K562 (cell line): ENCODE data around the gene PSMD10. TPM values are rescaled to one million over a fixed set of nuclear protein-coding genes. Genes with fewer than 3 reads are reported as not detected.

Source experiments
- ARID4B ChIP-seq: sonication (generic); formaldehyde crosslinking; IDR thresholded peaks from 2 replicates; pipeline ENCODE4 v1.8.0; 2022; ENCODE audit warnings: mild to moderate bottlenecking, missing genetic modification reagents
- ATF3 ChIP-seq, 2 experiments: fragments of 450-650 bp in 1 of 2; sonication (generic) in 1 of 2; formaldehyde crosslinking in 1 of 2; IDR thresholded peaks in 1 of 2; conservative IDR thresholded peaks in 1 of 2; 2 replicates each; pipeline versions ENCODE4 v1.6.1 to v1.8.1; 2016 to 2023; ENCODE audit warnings: mild to moderate bottlenecking in 2 of 2, moderate library complexity in 2 of 2, inconsistent platforms in 1 of 2, missing genetic modification reagents in 1 of 2
- CHAMP1 ChIP-seq: fragments of 450-650 bp; IDR thresholded peaks from 2 replicates; pipeline ENCODE4 v1.6.1; 2016; ENCODE audit warnings: mild to moderate bottlenecking
- CHD2 ChIP-seq: IDR thresholded peaks from 2 replicates; pipeline ENCODE4 v1.6.1; 2011; ENCODE audit warnings: low read depth, low read length
- DDX20 ChIP-seq: fragments of 450-650 bp; IDR thresholded peaks from 2 replicates; pipeline ENCODE4 v1.6.1; 2016; ENCODE audit warnings: missing genetic modification characterization, low read depth, mild to moderate bottlenecking, missing compliant biosample characterization, moderate library complexity
- MAZ ChIP-seq, 2 experiments: fragments of 450-650 bp in 1 of 2; sonication (generic) in 1 of 2; formaldehyde crosslinking; IDR thresholded peaks in 1 of 2; conservative IDR thresholded peaks in 1 of 2; 2 replicates each; pipeline versions ENCODE4 v1.4.0 to v1.5.0; 2020; ENCODE audit warnings: mild to moderate bottlenecking in 1 of 2, missing genetic modification reagents in 1 of 2
- NR1H2 ChIP-seq: sonication (generic); formaldehyde crosslinking; IDR thresholded peaks from 2 replicates; pipeline ENCODE4 v1.4.0; 2020; ENCODE audit warnings: mild to moderate bottlenecking, missing genetic modification reagents
- POLR3A ChIP-seq: IDR thresholded peaks from 2 replicates; pipeline ENCODE4 v1.6.1; 2011; ENCODE audit warnings: borderline replicate concordance, mild to moderate bottlenecking, moderate library complexity; ENCODE audit not compliant: insufficient read length, insufficient read depth; ENCODE audit errors: extremely low read depth
- POU5F1 ChIP-seq: fragments of 150-350 bp; IDR thresholded peaks from 2 replicates; pipeline ENCODE4 v1.6.1; 2014; ENCODE audit warnings: borderline replicate concordance, low read length, low read depth, mild to moderate bottlenecking; ENCODE audit not compliant: partially characterized antibody
- SAP30 ChIP-seq: fragments of 200-600 bp; sonication (generic); IDR thresholded peaks from 2 replicates; pipeline ENCODE4 v1.6.1; 2012; ENCODE audit warnings: borderline replicate concordance, low read depth, mild to moderate bottlenecking, moderate library complexity, low read length, control low read depth, inconsistent platforms; ENCODE audit not compliant: insufficient read depth, poor library complexity, severe bottlenecking
- TCF15 ChIP-seq: fragments of 250-450 bp; sonication (Bioruptor Pico); IDR thresholded peaks from 2 replicates; pipeline ENCODE4 v1.8.0; 2022; ENCODE audit warnings: moderate library complexity, mild to moderate bottlenecking, inconsistent platforms
- ZFP1 ChIP-seq: fragments of 450-650 bp; formaldehyde crosslinking; IDR thresholded peaks from 2 replicates; pipeline ENCODE4 v1.4.0; 2020; ENCODE audit warnings: mild to moderate bottlenecking, mixed read lengths
- ZNF239 ChIP-seq: fragments of 250-450 bp; sonication (Bioruptor Pico); IDR thresholded peaks from 2 replicates; pipeline ENCODE4 v1.4.0; 2020; ENCODE audit warnings: mild to moderate bottlenecking
- ZNF785 ChIP-seq: fragments of 250-450 bp; sonication (Bioruptor Pico); IDR thresholded peaks from 2 replicates; pipeline ENCODE4 v1.4.0; 2020; ENCODE audit warnings: mild to moderate bottlenecking
- polyA plus RNA-seq, 8 experiments: library from polyadenylated mRNA; depleted of rRNA in 4 of 8; stranded (reverse) in 5 of 8; unstranded in 3 of 8; fragments of >200 nt; fragmentation: Nextera tagmentation in 2 of 8; fragmentation: Illumina TruSeq in 1 of 8; extraction: Ambion mirVana in 2 of 8; extraction: Trizol in 1 of 8; gene quantifications; 2 replicates each; pipeline versions ENCODE4 v1.2.1 to v1.2.3, GENCODE V29; 2011 to 2014; ENCODE audit warnings: inconsistent platforms in 1 of 8, missing spikeins in 1 of 8
- total RNA-seq, 7 experiments: library from RNA; depleted of rRNA in 6 of 7; stranded (reverse); fragments of >200 nt in 6 of 7; fragmentation: Illumina TruSeq in 2 of 7; extraction: Trizol in 2 of 7; gene quantifications; 2 replicates each; pipeline versions ENCODE4 v1.2.1 to v1.2.3, GENCODE V29; 2011 to 2021; ENCODE audit warnings: low replicate concordance in 1 of 7

The PSMD10 gene
- total and polyA plus RNA-seq, 9 of the 15 experiments (the other 6 are each of a cell fraction or from before 2014, with no cell fraction given): 47.8 to 163 (median 70.4) TPM

GRCh38 chrX:108091264-108091877 is at the start of gene PSMD10, which contains the start of gene ATG4A (continued):
- TF ChIP-seq DDX20 (tag) (no peak), ZNF239 (CRISPR knock-in tag) (no peak), ZFP1 (CRISPR knock-in tag) (no peak), CHD2 (no peak; the same call in 1 of the 2 replicates), ZNF785 (CRISPR knock-in tag) (no peak), ARID4B (CRISPR knock-in tag) (peak; percentile 28; the same call in 1 of the 2 replicates), TCF15 (no peak), NR1H2 (CRISPR knock-in tag) (0 out of 2 replicates have a peak, but pooled peaks have one; percentile 28), POU5F1 (no peak), MAZ (CRISPR knock-in tag; conservative IDR thresholded peaks at IDR 0.05 in 1 of 2, IDR thresholded peaks at IDR 0.05 in 1 of 2) (peak in 1 of 2 experiments; percentile 53; a peak in 2 of 4 replicates), SAP30 (peak; percentile 67), POLR3A (no peak), ATF3 (IDR thresholded peaks at IDR 0.05) (no peak), ATF3 (CRISPR knock-in tag; conservative IDR thresholded peaks at IDR 0.05) (no peak), CHAMP1 (no peak)
